ENCODE data around the gene FAM25G. TPM values are rescaled to one million over a fixed set of nuclear protein-coding genes. Genes with fewer than 3 reads are reported as not detected.

The FAM25G gene
- total and polyA plus RNA-seq, 2 donors (not counting 3 experiments of a cell fraction or from before 2014, with no cell fraction given): not detected

- DNase-seq (ENCODE audit: low read depth, low spot score): no peak
- ChIA-PET CTCF (no interaction called here), POLR2A (no interaction called here)
- H3K9me3 ChIP-seq (replicated peaks; ENCODE audit: control insufficient read depth, insufficient read depth, low read length): no peaks in the 10 kb centered on the region
- H3K4me3 ChIP-seq (replicated peaks in 1 of 3; ENCODE audit: insufficient read depth in 1 of 3, low read depth in 1 of 3, low read length in 3 of 3): no peak overlapping the region
- H3K4me2 ChIP-seq (ENCODE audit: insufficient read depth, low read length): no peak overlapping the region
- H3K79me2 ChIP-seq (ENCODE audit: control insufficient read depth, insufficient read depth, low read length): no peaks in the 10 kb centered on the region
- no peak overlapping the region for H2AFZ ChIP-seq (ENCODE audit: low read depth, low read length)
- FAIRE-seq: no peak
- dilution Hi-C loops (cut with MboI; ENCODE audit: extremely low pct_ligation_motif_present, low sequenced_read_pairs) (no loop called here), intact Hi-C loops (cut with micrococcal nuclease) (no loop called here)
- no TSS peak for BruUV-seq (replicated peaks)
- no peaks in the 10 kb centered on the region for H3K27me3 ChIP-seq (ENCODE audit: control insufficient read depth in 2 of 2, insufficient read depth in 2 of 2, low read length in 2 of 2)
- H3K36me3 ChIP-seq (ENCODE audit: control insufficient read depth in 2 of 2, extremely low read depth in 1 of 2, insufficient read depth in 2 of 2, low read length in 2 of 2): no peaks in the 10 kb centered on the region
- H4K20me1 ChIP-seq (replicated peaks; ENCODE audit: control insufficient read depth, extremely low read depth, insufficient read depth, low read length): no peaks in the 10 kb centered on the region
- no peaks in the 10 kb centered on the region for H3K9me1 ChIP-seq (replicated peaks; ENCODE audit: control insufficient read depth, extremely low read depth, insufficient read depth, low read length)
- no peaks in the 10 kb centered on the region for H3K4me1 ChIP-seq (ENCODE audit: control insufficient read depth, extremely low read depth, insufficient read depth, low read length)
- H3K9ac ChIP-seq (replicated peaks; ENCODE audit: extremely low read depth, insufficient read depth, low read length): no peak overlapping the region
- no peak overlapping the region for H3K27ac ChIP-seq (ENCODE audit: insufficient read depth, low read depth, low read length)
- TF ChIP-seq GATA2 (IDR thresholded peaks at IDR 0.05; ENCODE audit: insufficient read depth, insufficient read length, low read depth, low read length) (no peak), EZH2 (IDR thresholded peaks at IDR 0.05; ENCODE audit: borderline replicate concordance, low read depth, low read length, severe bottlenecking) (no peak), JUN (IDR thresholded peaks at IDR 0.05; ENCODE audit: borderline replicate concordance, insufficient read depth, insufficient read length, low read depth) (no peak), POLR2A (IDR thresholded peaks at IDR 0.05; ENCODE audit: low read depth, low read length) (no peak), MYC (IDR thresholded peaks at IDR 0.05; ENCODE audit: low read depth, low read length) (no peak), MAX (IDR thresholded peaks at IDR 0.05; ENCODE audit: insufficient read depth, insufficient read length) (no peak), FOS (IDR thresholded peaks at IDR 0.05; ENCODE audit: borderline replicate concordance, insufficient read depth, low read length) (no peak), POLR2AphosphoS5 (IDR thresholded peaks at IDR 0.05; ENCODE audit: insufficient read depth, low read depth, low read length) (no peak), CTCF (IDR thresholded peaks at IDR 0.05; ENCODE audit: extremely low read depth in 1 of 2, insufficient read depth in 1 of 2, low read depth in 1 of 2, low read length in 2 of 2) (no peak)
Observed at GRCh38 chr10:47447209-47447608, 44.3 kb downstream of the FAM25G start.
